NCI-H345 (cell line): ENCODE results near the gene SULT6B1.
"Not testable (repeated sequence)": the region's sequence is repeated elsewhere in the genome, so short reads cannot be mapped to it uniquely, and the experiment has no call there.

ENCODE experiments used
- DNase-seq: peaks from one replicate; lab custom pipeline; 2025; lab: John Stamatoyannopoulos, UW

Gene SULT6B1, protein sequence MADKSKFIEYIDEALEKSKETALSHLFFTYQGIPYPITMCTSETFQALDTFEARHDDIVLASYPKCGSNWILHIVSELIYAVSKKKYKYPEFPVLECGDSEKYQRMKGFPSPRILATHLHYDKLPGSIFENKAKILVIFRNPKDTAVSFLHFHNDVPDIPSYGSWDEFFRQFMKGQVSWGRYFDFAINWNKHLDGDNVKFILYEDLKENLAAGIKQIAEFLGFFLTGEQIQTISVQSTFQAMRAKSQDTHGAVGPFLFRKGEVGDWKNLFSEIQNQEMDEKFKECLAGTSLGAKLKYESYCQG

DNA sequence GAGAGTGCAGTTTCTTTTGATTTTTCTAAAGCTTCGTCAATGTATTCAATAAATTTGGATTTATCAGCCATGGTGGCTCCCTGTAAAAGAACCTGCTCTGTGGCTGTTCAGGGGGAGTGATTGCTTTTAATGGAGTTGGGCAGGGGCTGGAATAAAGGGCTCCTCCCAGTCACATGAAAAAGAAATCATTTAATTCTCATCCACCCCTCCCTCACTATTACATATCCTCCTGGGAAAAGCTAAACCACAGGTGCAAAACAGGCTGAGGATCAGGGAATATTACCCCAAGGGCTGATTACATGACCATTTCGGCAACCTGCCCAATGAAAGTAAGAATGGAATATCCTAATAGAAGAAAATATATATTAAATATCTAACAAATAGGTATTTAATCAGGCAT, at the start of gene SULT6B1:
SULT6B1 (minus strand) TSS at position 101 of the 400 bp plus-strand sequence; CDS start at position 71, 30 bp downstream.
- no peak for DNase-seq

DNA sequence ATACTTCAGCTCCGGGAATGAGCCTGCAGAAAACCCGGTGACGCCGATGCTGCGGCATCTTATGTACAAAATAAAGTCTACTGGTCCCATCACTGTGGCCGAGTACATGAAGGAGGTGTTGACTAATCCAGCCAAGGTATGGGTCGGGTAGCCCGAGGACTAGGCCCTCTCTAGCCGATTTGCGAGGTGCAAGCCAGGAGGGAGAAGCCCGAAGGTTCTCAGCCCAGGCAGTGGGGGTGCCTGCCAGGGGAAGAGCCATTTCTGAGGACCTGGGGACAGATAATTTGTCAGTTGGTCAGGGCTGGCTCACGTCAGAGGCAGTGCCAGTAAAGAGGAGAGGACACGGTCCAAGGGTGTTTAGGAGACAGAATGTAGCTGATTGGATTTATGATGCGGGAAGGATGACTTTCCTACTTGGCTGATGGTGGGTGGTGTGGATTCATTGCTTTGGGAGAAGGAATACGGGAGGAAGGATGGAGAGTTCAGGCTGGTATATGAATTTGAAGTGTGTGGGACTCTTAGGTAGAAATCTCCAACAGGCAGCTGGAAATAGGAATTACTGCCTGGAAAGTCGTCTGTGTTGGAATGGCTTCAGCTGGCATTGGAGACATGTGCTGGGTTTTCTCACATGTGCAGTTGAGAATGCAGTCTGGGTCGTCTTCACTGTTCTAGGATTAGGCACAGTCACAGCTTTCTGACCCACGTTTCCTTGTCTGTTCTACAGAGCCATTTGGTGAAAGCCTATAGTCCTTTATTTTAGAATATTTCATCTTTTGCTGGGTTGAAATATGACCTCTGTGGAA, 43.9 kb upstream of the SULT6B1 start:
- no peak for DNase-seq

- DNase-seq = peak; percentile 92
Observed at GRCh38 chr2:37231241-37232130, 43.0 kb upstream of the SULT6B1 start, which contains the start of the genes CEBPZ and NDUFAF7. CEBPZ (minus strand) TSS chr2:37231596; CDS start chr2:37231567, 29 bp downstream. NDUFAF7 (plus strand) TSS chr2:37231658; CDS start chr2:37231706, 48 bp downstream.

DNA sequence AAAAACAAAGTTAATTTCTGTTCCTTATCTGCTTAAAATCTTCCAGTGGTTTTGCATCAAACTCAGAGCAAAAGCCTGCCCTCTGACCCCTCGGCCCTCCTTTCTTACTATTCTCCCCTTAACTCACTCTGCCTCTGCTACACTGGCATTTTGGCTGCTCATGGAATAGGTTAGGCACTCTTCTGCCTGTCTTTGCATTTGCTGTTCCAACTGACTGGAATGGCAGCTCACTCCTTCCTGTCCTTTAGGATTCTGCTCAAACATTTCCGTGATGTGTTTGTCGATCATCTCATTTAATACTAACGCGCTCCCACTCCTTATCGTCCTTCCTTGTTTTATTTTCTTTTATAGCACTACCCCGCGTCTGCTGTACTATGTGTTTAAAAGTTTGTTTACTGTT, 42.1 kb upstream of the SULT6B1 start:
- DNase-seq = peak; percentile 2

GRCh38 chr2:37228788-37229187, 40.3 kb upstream of the SULT6B1 start:
- DNase-seq = no peak

GRCh38 chr2:37226863-37227262, 38.4 kb upstream of the SULT6B1 start:
- DNase-seq = no peak

DNA sequence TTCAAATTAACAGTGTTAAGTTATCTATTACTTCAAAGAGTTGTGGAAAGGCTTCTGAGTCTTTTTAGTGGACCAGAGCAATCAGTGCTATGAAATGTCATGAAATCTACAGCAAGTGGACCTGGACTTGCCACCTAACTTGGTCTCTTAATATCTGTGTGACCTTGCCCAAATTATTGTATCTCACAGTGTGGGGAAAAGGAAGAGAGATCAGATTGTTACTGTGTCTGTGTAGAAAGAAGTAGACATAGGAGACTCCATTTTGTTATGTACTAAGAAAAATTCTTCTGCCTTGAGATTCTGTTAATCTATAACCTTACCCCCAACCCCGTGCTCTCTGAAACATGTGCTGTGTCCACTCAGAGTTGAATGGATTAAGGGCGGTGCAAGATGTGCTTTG, 36.7 kb upstream of the SULT6B1 start:
- not testable (repeated sequence) for DNase-seq

DNA sequence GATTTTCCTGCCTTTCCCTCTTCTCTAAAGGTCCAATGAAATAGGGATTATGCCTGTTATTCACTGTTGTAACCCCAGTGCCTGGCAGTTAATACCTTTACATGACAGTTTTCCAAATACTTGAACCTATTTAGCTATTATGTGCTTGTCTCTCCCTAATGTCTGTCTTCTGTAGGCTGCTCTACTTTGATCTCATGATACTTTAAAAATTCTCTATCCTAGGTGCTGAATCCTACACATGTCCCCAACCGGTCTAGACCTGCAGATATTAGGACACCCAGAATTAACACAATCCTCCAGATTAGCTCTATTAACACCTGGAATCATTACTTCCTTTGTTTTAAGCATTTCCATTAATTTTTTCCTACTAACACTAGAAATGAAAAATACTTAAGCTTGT, 35.6 kb upstream of the SULT6B1 start:
- no peak for DNase-seq

- DNase-seq = no peak
Observed at GRCh38 chr2:37223131-37223530, 34.7 kb upstream of the SULT6B1 start.

GRCh38 chr2:37219046-37219445, 30.6 kb upstream of the SULT6B1 start:
- no peak for DNase-seq

DNA sequence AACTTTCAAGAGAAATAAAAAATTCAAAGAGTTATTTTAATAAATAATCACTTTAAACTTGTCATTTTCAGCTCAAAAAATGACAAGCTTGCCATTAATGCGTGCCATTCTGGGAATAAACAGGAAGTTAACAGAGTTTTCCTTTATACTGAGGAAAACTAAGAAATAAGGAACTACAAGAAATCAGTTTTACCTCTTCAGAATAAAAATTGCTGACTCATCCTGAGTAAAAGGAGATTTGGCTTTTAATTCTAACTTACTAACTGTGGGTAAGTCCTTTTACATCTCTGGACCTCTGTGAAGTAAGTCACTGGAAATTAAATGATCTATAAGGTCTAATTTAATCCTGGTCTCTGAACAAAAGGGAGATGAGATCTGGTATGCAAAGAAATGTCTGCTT, 26.8 kb upstream of the SULT6B1 start:
- no peak for DNase-seq

GRCh38 chr2:37211939-37212338, 23.5 kb upstream of the SULT6B1 start:
- no peak for DNase-seq

DNA sequence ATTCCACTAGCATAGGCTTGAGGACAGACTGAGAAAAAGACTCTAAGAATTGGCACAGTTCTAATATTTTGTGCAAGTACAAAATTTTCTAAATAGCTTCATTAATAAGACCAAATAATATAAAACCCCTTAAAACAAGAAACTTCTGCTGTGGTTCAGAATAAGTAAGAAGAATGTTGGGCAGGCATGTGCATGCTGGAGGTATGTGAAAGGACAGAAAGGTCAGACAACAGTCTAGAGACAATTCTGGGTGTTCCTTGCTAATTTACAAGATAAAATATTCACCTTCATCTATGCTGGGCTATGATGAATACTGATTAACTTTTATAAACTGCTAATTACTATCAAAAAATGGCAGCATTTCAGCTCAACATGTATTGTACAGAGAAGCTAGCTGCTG, 22.7 kb upstream of the SULT6B1 start:
- no peak for DNase-seq

DNA sequence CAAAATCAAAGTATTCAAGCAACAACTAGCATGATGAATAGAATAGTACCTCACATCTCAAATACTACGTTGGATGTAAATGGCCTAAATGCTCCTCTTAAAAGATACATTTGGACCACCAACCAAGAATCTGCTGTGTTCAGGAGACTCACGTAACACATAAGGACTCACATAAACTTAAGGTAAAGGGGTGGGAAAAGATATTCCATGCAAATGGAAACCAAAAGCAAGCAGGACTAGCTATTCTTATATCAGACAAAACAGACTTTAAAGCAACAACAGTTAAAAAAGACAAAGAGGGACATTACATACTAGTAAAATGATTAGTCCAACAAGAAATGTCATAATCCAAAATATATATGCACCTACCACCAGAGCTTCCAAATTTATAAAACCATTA, 18.3 kb upstream of the SULT6B1 start:
- not testable (repeated sequence) for DNase-seq

- no peak for DNase-seq
Observed at GRCh38 chr2:37205689-37206341, 17.3 kb upstream of the SULT6B1 start.

- DNase-seq = not testable (repeated sequence)
Observed at GRCh38 chr2:37205071-37205661, 16.7 kb upstream of the SULT6B1 start.

DNA sequence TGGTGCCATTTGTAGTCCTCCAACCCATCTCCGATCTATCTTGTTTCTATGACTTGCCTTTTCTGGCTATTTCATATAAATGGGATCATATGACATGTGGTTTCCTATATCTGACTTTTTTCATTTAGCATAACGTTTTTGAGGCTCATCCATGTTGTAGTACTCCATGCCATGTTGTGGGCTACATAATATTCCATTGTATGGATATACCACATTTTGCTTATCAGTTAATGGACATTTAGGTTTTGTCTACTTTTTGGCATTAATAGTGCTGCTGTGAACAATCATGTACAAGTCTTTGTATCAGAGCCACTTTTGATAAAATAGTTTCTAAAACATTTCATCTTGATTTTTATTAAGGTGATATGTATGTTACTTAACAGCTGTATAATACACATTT, 15.2 kb upstream of the SULT6B1 start:
- no peak for DNase-seq

DNA sequence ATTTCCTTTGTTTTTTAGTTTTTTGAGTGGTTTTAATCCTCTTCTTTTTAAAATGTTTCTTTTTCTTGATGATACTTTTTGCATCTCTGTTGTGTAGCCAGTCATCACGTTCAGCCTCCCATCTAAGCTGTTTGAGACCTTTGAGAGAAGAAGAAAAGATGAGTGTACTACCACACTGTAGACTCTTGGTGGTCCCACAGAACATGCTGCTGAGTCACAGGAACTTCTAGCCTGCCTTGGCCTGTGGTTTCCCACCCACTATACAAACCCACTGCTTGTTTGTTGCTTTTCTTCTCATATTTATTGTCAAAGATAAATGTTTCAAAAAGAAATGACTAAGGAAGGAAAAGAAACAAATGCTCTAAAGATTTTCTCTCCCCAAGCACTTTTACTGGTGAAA, 13.3 kb upstream of the SULT6B1 start:
- DNase-seq = no peak

GRCh38 chr2:37201208-37201607, 12.7 kb upstream of the SULT6B1 start:
- DNase-seq = no peak

GRCh38 chr2:37198681-37199065, 10.2 kb upstream of the SULT6B1 start:
- no peak for DNase-seq
